Measurements from ENCODE around the gene LRRC75A.

- TF ChIP-seq POLR2AphosphoS5 (IDR thresholded peaks at IDR 0.05) (no peak), POLR2A (IDR thresholded peaks at IDR 0.05) (no peak), CTCF (IDR thresholded peaks at IDR 0.05) (no peak)
These were observed 47.6 kb downstream of the LRRC75A start for GRCh38 chr17:16444258-16444886.

Data from prostate gland (tissue), 2 donors.